ENCODE measurements around the gene SYK. TPM values are rescaled to one million over a fixed set of nuclear protein-coding genes. Genes with fewer than 3 reads are reported as not detected.

Gene SYK
- total and polyA plus RNA-seq, 7 experiments from 2014 or later, result 0.26 to 71.6 (median 2.1) TPM

- Histone ChIP-seq H3K4me1 (ENCODE audit: control insufficient read depth in 2 of 2, insufficient read depth in 2 of 2, low read length in 2 of 2) (no peaks in the 10 kb centered on the region), H3K9me3 (ENCODE audit: control insufficient read depth in 2 of 3, low read length in 3 of 3) (no peaks in the 10 kb centered on the region), H3K4me3 (ENCODE audit: low read length) (no peak overlapping the region), H3K27me3 (ENCODE audit: control insufficient read depth in 2 of 2, insufficient read depth in 2 of 2, low read length in 2 of 2) (no peaks in the 10 kb centered on the region), H3K36me3 (ENCODE audit: control insufficient read depth in 2 of 3, insufficient read depth in 3 of 3, low read length in 3 of 3) (no peaks in the 10 kb centered on the region), H3K27ac (ENCODE audit: low read depth, low read length) (no peak overlapping the region)
- Mint-ChIP-seq H3K27me3 (peaks cover 0 to 28% (median 0%) of the 10 kb centered on the region in 5 donors), H3K36me3 (no peaks in the 10 kb centered on the region), H3K4me3 (no peak overlapping the region), H3K27ac (peak overlapping the region in 1 of 9 donors; percentile 66), H3K4me1 (peaks cover 0 to 3% (median 0%) of the 10 kb centered on the region in 7 donors), H3K9me3 (peaks cover 0 to 1% (median 0%) of the 10 kb centered on the region in 11 donors)
- intact Hi-C loops (cut with micrococcal nuclease), result no loop called here
- DNase-seq (no peak), ATAC-seq (no peak)
- ChIA-PET POLR2A (no interaction called here), CTCF (no interaction called here)
Observed at GRCh38 chr9:90838098-90838497, 36.5 kb downstream of the SYK start.

GRCh38 chr9:90838581-90839154, 37.0 kb downstream of the SYK start:
- Histone ChIP-seq H3K4me3 (ENCODE audit: low read length) (no peak overlapping the region), H3K27me3 (ENCODE audit: control insufficient read depth in 2 of 2, insufficient read depth in 2 of 2, low read length in 2 of 2) (no peaks in the 10 kb centered on the region), H3K36me3 (ENCODE audit: control insufficient read depth in 2 of 3, insufficient read depth in 3 of 3, low read length in 3 of 3) (no peaks in the 10 kb centered on the region), H3K9me3 (ENCODE audit: control insufficient read depth in 2 of 3, low read length in 3 of 3) (no peaks in the 10 kb centered on the region), H3K4me1 (ENCODE audit: control insufficient read depth in 2 of 2, insufficient read depth in 2 of 2, low read length in 2 of 2) (no peaks in the 10 kb centered on the region), H3K27ac (ENCODE audit: low read depth, low read length) (no peak overlapping the region)
- no peak overlapping the region for H3K4me3 Mint-ChIP-seq
- DNase-seq (no peak), ATAC-seq (no peak)
- H3K27ac Mint-ChIP-seq, result no peak overlapping the region
- H3K36me3 Mint-ChIP-seq, result no peaks in the 10 kb centered on the region
- H3K9me3 Mint-ChIP-seq, result peaks cover 0 to 1% (median 0%) of the 10 kb centered on the region in 11 donors
- ChIA-PET CTCF (no interaction called here), POLR2A (no interaction called here)
- peaks cover 0 to 4% (median 0%) of the 10 kb centered on the region in 7 donors for H3K4me1 Mint-ChIP-seq
- intact Hi-C loops (cut with micrococcal nuclease), result no loop called here
- peaks cover 0 to 28% (median 0%) of the 10 kb centered on the region in 5 donors for H3K27me3 Mint-ChIP-seq

- Mint-ChIP-seq H3K9me3 (no peaks in the 10 kb centered on the region), H3K36me3 (no peaks in the 10 kb centered on the region), H3K27ac (no peak overlapping the region), H3K27me3 (peaks cover 0 to 28% (median 0%) of the 10 kb centered on the region in 5 donors), H3K4me3 (no peak overlapping the region), H3K4me1 (peaks cover 0 to 4% (median 0%) of the 10 kb centered on the region in 7 donors)
- ChIA-PET POLR2A (no interaction called here), CTCF (no interaction called here)
- intact Hi-C loops (cut with micrococcal nuclease), result no loop called here
- no peaks in the 10 kb centered on the region for H3K36me3 ChIP-seq (ENCODE audit: control insufficient read depth in 2 of 3, insufficient read depth in 3 of 3, low read length in 3 of 3)
- no peaks in the 10 kb centered on the region for H3K9me3 ChIP-seq (ENCODE audit: control insufficient read depth in 2 of 3, low read length in 3 of 3)
- H3K4me3 ChIP-seq (ENCODE audit: low read length), result no peak overlapping the region
- ATAC-seq (no peak), DNase-seq (no peak)
- H3K4me1 ChIP-seq (ENCODE audit: control insufficient read depth in 2 of 2, insufficient read depth in 2 of 2, low read length in 2 of 2), result no peaks in the 10 kb centered on the region
- no peak overlapping the region for H3K27ac ChIP-seq (ENCODE audit: low read depth, low read length)
- H3K27me3 ChIP-seq (ENCODE audit: control insufficient read depth in 2 of 2, insufficient read depth in 2 of 2, low read length in 2 of 2), result no peaks in the 10 kb centered on the region
Observed at GRCh38 chr9:90839183-90839728, 37.6 kb downstream of the SYK start.

- no peak overlapping the region for H3K4me3 Mint-ChIP-seq
- no peaks in the 10 kb centered on the region for H3K9me3 Mint-ChIP-seq
- no peaks in the 10 kb centered on the region for H3K36me3 Mint-ChIP-seq
- POLR2A ChIA-PET, result no interaction called here
- Histone ChIP-seq H3K4me1 (ENCODE audit: control insufficient read depth in 2 of 2, insufficient read depth in 2 of 2, low read length in 2 of 2) (no peaks in the 10 kb centered on the region), H3K36me3 (ENCODE audit: control insufficient read depth in 2 of 3, insufficient read depth in 3 of 3, low read length in 3 of 3) (no peaks in the 10 kb centered on the region), H3K4me3 (ENCODE audit: low read length) (no peak overlapping the region), H3K27ac (ENCODE audit: low read depth, low read length) (no peak overlapping the region), H3K9me3 (ENCODE audit: control insufficient read depth in 2 of 3, low read length in 3 of 3) (no peaks in the 10 kb centered on the region), H3K27me3 (ENCODE audit: control insufficient read depth in 2 of 2, insufficient read depth in 2 of 2, low read length in 2 of 2) (no peaks in the 10 kb centered on the region)
- H3K27me3 Mint-ChIP-seq, result peaks cover 0 to 28% (median 0%) of the 10 kb centered on the region in 5 donors
- intact Hi-C loops (cut with micrococcal nuclease), result no loop called here
- DNase-seq (no peak), ATAC-seq (no peak)
- peaks cover 0 to 4% (median 0%) of the 10 kb centered on the region in 7 donors for H3K4me1 Mint-ChIP-seq
- H3K27ac Mint-ChIP-seq, result no peak overlapping the region
- CTCF ChIA-PET, result no interaction called here
Observed at GRCh38 chr9:90840696-90841095, 39.1 kb downstream of the SYK start.

- H3K4me3 Mint-ChIP-seq, result no peak overlapping the region
- ChIA-PET POLR2A (no interaction called here), CTCF (no interaction called here)
- Histone ChIP-seq H3K27me3 (ENCODE audit: control insufficient read depth in 2 of 2, insufficient read depth in 2 of 2, low read length in 2 of 2) (no peaks in the 10 kb centered on the region), H3K36me3 (ENCODE audit: control insufficient read depth in 2 of 3, insufficient read depth in 3 of 3, low read length in 3 of 3) (no peaks in the 10 kb centered on the region), H3K4me1 (ENCODE audit: control insufficient read depth in 2 of 2, insufficient read depth in 2 of 2, low read length in 2 of 2) (no peaks in the 10 kb centered on the region), H3K27ac (ENCODE audit: low read depth, low read length) (no peak overlapping the region), H3K9me3 (ENCODE audit: control insufficient read depth in 2 of 3, low read length in 3 of 3) (no peaks in the 10 kb centered on the region), H3K4me3 (ENCODE audit: low read length) (no peak overlapping the region)
- no peaks in the 10 kb centered on the region for H3K9me3 Mint-ChIP-seq
- DNase-seq, result no peak
- H3K27ac Mint-ChIP-seq, result no peak overlapping the region
- H3K36me3 Mint-ChIP-seq, result no peaks in the 10 kb centered on the region
- intact Hi-C loops (cut with micrococcal nuclease), result no loop called here
- H3K27me3 Mint-ChIP-seq, result peaks cover 0 to 28% (median 0%) of the 10 kb centered on the region in 5 donors
- H3K4me1 Mint-ChIP-seq, result peaks cover 0 to 4% (median 0%) of the 10 kb centered on the region in 7 donors
- ATAC-seq, result no peak
Observed at GRCh38 chr9:90841213-90841612, 39.6 kb downstream of the SYK start.

- intact Hi-C loops (cut with micrococcal nuclease), result no loop called here
- no peak overlapping the region for H3K27ac ChIP-seq (ENCODE audit: low read depth, low read length)
- POLR2A ChIA-PET, result no interaction called here
Observed at GRCh38 chr9:90841615-90842014, 40.0 kb downstream of the SYK start.

GRCh38 chr9:90842176-90842777, 40.7 kb downstream of the SYK start:
- Mint-ChIP-seq H3K27ac (no peak overlapping the region), H3K4me1 (peaks cover 0 to 4% (median 0%) of the 10 kb centered on the region in 7 donors), H3K36me3 (no peaks in the 10 kb centered on the region), H3K27me3 (peaks cover 0 to 25% (median 0%) of the 10 kb centered on the region in 5 donors), H3K9me3 (no peaks in the 10 kb centered on the region), H3K4me3 (no peak overlapping the region)
- no peaks in the 10 kb centered on the region for H3K9me3 ChIP-seq (ENCODE audit: control insufficient read depth in 2 of 3, low read length in 3 of 3)
- H3K4me1 ChIP-seq (ENCODE audit: control insufficient read depth in 2 of 2, insufficient read depth in 2 of 2, low read length in 2 of 2), result no peaks in the 10 kb centered on the region
- intact Hi-C loops (cut with micrococcal nuclease), result no loop called here
- H3K27me3 ChIP-seq (ENCODE audit: control insufficient read depth in 2 of 2, insufficient read depth in 2 of 2, low read length in 2 of 2), result no peaks in the 10 kb centered on the region
- CTCF ChIA-PET, result no interaction called here
- no peak for ATAC-seq
- no peaks in the 10 kb centered on the region for H3K36me3 ChIP-seq (ENCODE audit: control insufficient read depth in 2 of 3, insufficient read depth in 3 of 3, low read length in 3 of 3)
- POLR2A ChIA-PET, result no interaction called here
- H3K27ac ChIP-seq (ENCODE audit: low read depth, low read length), result no peak overlapping the region
- DNase-seq, result no peak
- no peak overlapping the region for H3K4me3 ChIP-seq (ENCODE audit: low read length)

More at GRCh38 chr9:90841615-90842014, 40.0 kb downstream of the SYK start:
- H3K4me3 ChIP-seq (ENCODE audit: low read length), result no peak overlapping the region
- H3K9me3 Mint-ChIP-seq, result no peaks in the 10 kb centered on the region
- H3K4me3 Mint-ChIP-seq, result no peak overlapping the region
- ATAC-seq, result no peak
- no peak overlapping the region for H3K27ac Mint-ChIP-seq
- CTCF ChIA-PET, result no interaction called here
- no peaks in the 10 kb centered on the region for H3K27me3 ChIP-seq (ENCODE audit: control insufficient read depth in 2 of 2, insufficient read depth in 2 of 2, low read length in 2 of 2)
- peaks cover 0 to 28% (median 0%) of the 10 kb centered on the region in 5 donors for H3K27me3 Mint-ChIP-seq
- no peak for DNase-seq
- no peaks in the 10 kb centered on the region for H3K9me3 ChIP-seq (ENCODE audit: control insufficient read depth in 2 of 3, low read length in 3 of 3)
- peaks cover 0 to 4% (median 0%) of the 10 kb centered on the region in 7 donors for H3K4me1 Mint-ChIP-seq
- no peaks in the 10 kb centered on the region for H3K36me3 ChIP-seq (ENCODE audit: control insufficient read depth in 2 of 3, insufficient read depth in 3 of 3, low read length in 3 of 3)
- H3K4me1 ChIP-seq (ENCODE audit: control insufficient read depth in 2 of 2, insufficient read depth in 2 of 2, low read length in 2 of 2), result no peaks in the 10 kb centered on the region
- no peaks in the 10 kb centered on the region for H3K36me3 Mint-ChIP-seq

Data from naive thymus-derived CD4-positive, alpha-beta T cell (primary cell).